Skeletal muscle satellite cell (primary cell): ENCODE results near the gene ACYP1. TPM values are rescaled to one million over a fixed set of nuclear protein-coding genes. Genes with fewer than 3 reads are reported as not detected.

Experiments used
- H3K27me3 ChIP-seq: 2 replicates; pipeline ENCODE4 v1.7.0; 2013; ENCODE audit warnings: low read length; ENCODE audit not compliant: control insufficient read depth, insufficient read depth
- H3K36me3 ChIP-seq: 2 replicates; pipeline ENCODE4 v1.7.0; 2013; ENCODE audit warnings: mild to moderate bottlenecking, control low read depth, low read length; ENCODE audit not compliant: insufficient read depth
- H3K4me1 ChIP-seq: 2 replicates; pipeline ENCODE4 v1.7.0; 2013; ENCODE audit warnings: low read length; ENCODE audit not compliant: control insufficient read depth, insufficient read depth
- H3K4me2 ChIP-seq: 2 replicates; pipeline ENCODE4 v1.7.0; 2013; ENCODE audit warnings: mild to moderate bottlenecking, low read length
- H3K4me3 ChIP-seq: 2 replicates; pipeline ENCODE4 v1.7.0; 2013; ENCODE audit warnings: low read length
- H3K9ac ChIP-seq: 2 replicates; pipeline ENCODE4 v1.7.0; 2013; ENCODE audit warnings: mild to moderate bottlenecking, low read depth, low read length, moderate library complexity
- H3K9me3 ChIP-seq: replicated peaks from 2 replicates; pipeline ENCODE4 v1.7.0; 2013; ENCODE audit warnings: mild to moderate bottlenecking, control low read depth, low read length
- small RNA-seq: library from RNA; depleted of rRNA; stranded (forward); fragments of <200 nt; gene quantifications from one replicate; pipeline ENCODE3, GENCODE V24; 2012

ACYP1 gene

DNA sequence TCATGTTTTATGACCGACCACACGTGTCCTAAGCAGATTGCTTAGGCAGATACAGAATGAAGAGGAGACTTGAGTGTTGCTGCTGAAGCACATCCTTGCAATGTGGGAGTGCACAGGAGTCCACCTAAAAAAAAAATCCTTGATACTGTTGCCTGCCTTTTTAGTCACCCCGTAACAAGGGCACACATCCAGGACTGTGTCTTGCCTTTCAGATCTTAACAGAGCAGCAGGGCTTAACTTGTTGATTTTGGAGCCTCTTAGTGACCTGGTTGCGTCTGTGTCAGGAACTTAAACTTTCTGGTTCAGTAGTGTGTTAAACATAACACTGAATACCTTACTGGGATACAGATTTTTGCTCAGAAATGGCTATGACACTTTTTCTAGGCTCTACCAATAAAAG, 54.6 kb downstream of the ACYP1 start:
- Histone ChIP-seq H3K9ac (no peak overlapping the region), H3K4me3 (no peak overlapping the region), H3K9me3 (no peaks in the 10 kb centered on the region), H3K4me1 (peaks cover 32% of the 10 kb centered on the region), H3K36me3 (peaks cover 60% of the 10 kb centered on the region), H3K4me2 (no peak overlapping the region), H3K27me3 (no peaks in the 10 kb centered on the region)

DNA sequence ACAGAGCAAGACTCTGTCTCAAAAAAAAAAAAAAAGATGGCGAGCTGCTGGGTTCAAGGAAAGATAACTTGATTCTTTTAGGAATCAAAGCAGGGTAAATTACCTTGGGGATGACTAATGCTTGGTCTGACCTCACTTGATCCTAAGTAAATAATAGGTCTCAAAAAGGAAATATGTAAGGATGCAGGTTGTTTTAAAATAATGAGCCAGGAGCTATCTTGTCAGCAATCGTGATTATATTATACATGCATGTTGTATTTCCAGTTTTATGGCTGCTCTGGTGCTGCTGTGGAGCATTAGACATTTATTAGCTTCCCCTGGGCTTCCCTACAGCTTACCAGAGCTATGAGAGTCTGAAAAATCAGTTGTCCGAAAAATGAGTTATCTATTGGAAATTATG, 58.5 kb downstream of the ACYP1 start:
- Histone ChIP-seq H3K4me3 (no peak overlapping the region), H3K4me1 (peaks cover 22% of the 10 kb centered on the region), H3K9me3 (no peaks in the 10 kb centered on the region), H3K4me2 (peak overlapping the region; percentile 31), H3K9ac (no peak overlapping the region), H3K36me3 (peaks cover 50% of the 10 kb centered on the region), H3K27me3 (no peaks in the 10 kb centered on the region)

DNA sequence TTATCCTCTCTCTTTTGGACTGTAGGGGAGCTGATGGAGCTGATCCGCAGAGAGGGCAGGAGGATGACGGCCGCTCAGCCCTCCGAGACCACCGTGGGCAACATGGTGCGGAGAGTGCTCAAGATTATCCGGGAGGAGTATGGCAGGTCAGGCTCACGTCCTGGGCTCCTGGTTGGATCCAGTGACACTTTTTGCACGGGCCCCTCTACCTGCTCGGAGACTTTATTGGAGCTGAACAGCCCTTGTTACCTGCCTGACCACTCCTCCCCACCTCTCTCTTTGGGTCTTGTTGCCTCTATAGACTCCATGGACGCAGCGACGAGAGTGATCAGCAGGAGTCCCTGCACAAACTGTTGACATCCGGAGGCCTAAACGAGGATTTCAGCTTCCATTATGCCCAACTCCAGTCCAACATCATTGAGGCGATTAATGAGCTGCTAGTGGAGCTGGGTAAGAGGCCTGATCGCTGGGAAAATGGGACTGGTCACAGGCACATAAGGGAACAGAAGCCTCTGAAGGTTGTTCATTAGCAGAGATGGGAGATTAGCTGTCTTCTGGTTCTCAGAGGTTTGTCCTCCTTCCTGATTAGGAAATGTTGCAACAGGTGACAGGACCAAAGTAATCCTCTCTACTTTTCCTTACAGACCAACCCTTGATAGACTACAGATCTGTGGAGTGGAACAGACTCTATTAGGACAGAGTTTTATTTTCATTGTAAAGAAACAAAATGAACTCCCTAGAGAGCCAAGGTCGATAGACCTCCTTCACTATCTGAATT, 60.4 kb downstream of the ACYP1 start:
- Histone ChIP-seq H3K4me1 (peaks cover 17% of the 10 kb centered on the region), H3K4me2 (peak overlapping the region; percentile 89), H3K9me3 (no peaks in the 10 kb centered on the region), H3K27me3 (no peaks in the 10 kb centered on the region), H3K9ac (peak overlapping the region; percentile 92), H3K36me3 (peaks cover 31% of the 10 kb centered on the region), H3K4me3 (peak overlapping the region; percentile 93)

Small RNA genes within 50 kb of the gene (small RNA-seq; reads per million reads assigned to genes)
- not detected for gene RNU6-689P
